Naive thymus-derived CD4-positive, alpha-beta T cell (primary cell): ENCODE data around the gene TNFSF13. TPM values are rescaled to one million over a fixed set of nuclear protein-coding genes. Genes with fewer than 3 reads are reported as not detected.

Experiments used
- ATAC-seq: fragments of 150-1000 bp; cut with Tn5 transposase; 2 replicates; pipeline ENCODE4 v1.10.0; 2021; ENCODE audit warnings: mild to moderate bottlenecking, moderate library complexity
- CTCF ChIA-PET: fragments of 350-600 bp; sonication (Branson Sonifier 250); formaldehyde crosslinking; loops from one replicate; lab custom pipeline; 2021; ENCODE audit warnings: antibody characterized with exemption; lab: Charles Lee
- POLR2A ChIA-PET: fragments of 350-600 bp; sonication (Branson Sonifier 250); formaldehyde crosslinking; loops from one replicate; lab custom pipeline; 2021; ENCODE audit warnings: antibody characterized with exemption, inconsistent platforms; lab: Charles Lee
- DNase-seq, 9 donors: peaks; one replicate each; pipeline versions ENCODE4 v3.0.0 to v3.0.0-alpha.2; 2020 to 2022; ENCODE audit warnings: mixed read lengths in 1 of 9
- H3K27ac ChIP-seq: one replicate; pipeline ENCODE4 v1.7.0; 2013; ENCODE audit warnings: mild to moderate bottlenecking, low read depth, low read length, moderate library complexity
- H3K27me3 ChIP-seq, 2 donors: one replicate each; pipeline ENCODE4 v1.7.0; 2013; ENCODE audit warnings: low read length in 2 of 2, mild to moderate bottlenecking in 2 of 2, moderate library complexity in 2 of 2; ENCODE audit not compliant: control insufficient read depth in 2 of 2, insufficient read depth in 2 of 2
- H3K36me3 ChIP-seq, 3 experiments: 1 replicate in 2 of 3; 2 replicates in 1 of 3; pipeline ENCODE4 v1.7.0; 2013; ENCODE audit warnings: low read length in 3 of 3, mild to moderate bottlenecking in 3 of 3, moderate library complexity in 1 of 3; ENCODE audit not compliant: insufficient read depth in 3 of 3, control insufficient read depth in 2 of 3
- H3K4me1 ChIP-seq, 2 donors: one replicate each; pipeline ENCODE4 v1.7.0; 2013; ENCODE audit warnings: low read length in 2 of 2, mild to moderate bottlenecking in 2 of 2, moderate library complexity in 1 of 2; ENCODE audit not compliant: control insufficient read depth in 2 of 2, insufficient read depth in 2 of 2
- H3K4me3 ChIP-seq: 2 replicates; pipeline ENCODE4 v1.7.0; 2013; ENCODE audit warnings: mild to moderate bottlenecking, low read length
- H3K9me3 ChIP-seq, 3 experiments: 1 replicate in 2 of 3; 2 replicates in 1 of 3; pipeline ENCODE4 v1.7.0; 2013; ENCODE audit warnings: low read length in 3 of 3; ENCODE audit not compliant: control insufficient read depth in 2 of 3
- H3K27ac Mint-ChIP-seq, 9 donors: one replicate each; pipeline ENCODE4 v1.8.0; 2020 to 2022; ENCODE audit warnings: mixed read lengths in 9 of 9, mild to moderate bottlenecking in 8 of 9, moderate library complexity in 5 of 9, inconsistent platforms in 2 of 9
- H3K27me3 Mint-ChIP-seq, 5 donors: one replicate each; pipeline ENCODE4 v1.8.0; 2021 to 2022; ENCODE audit warnings: mixed read lengths in 5 of 5, mild to moderate bottlenecking in 1 of 5
- H3K36me3 Mint-ChIP-seq, 5 donors: one replicate each; pipeline ENCODE4 v1.8.0; 2020 to 2022; ENCODE audit warnings: mixed read lengths in 5 of 5, mild to moderate bottlenecking in 3 of 5, inconsistent platforms in 1 of 5
- H3K4me1 Mint-ChIP-seq, 7 donors: one replicate each; pipeline ENCODE4 v1.8.0; 2020 to 2022; ENCODE audit warnings: mixed read lengths in 7 of 7, mild to moderate bottlenecking in 3 of 7, inconsistent platforms in 1 of 7
- H3K4me3 Mint-ChIP-seq, 10 donors: one replicate each; pipeline ENCODE4 v1.8.0; 2020 to 2022; ENCODE audit warnings: mild to moderate bottlenecking in 10 of 10, mixed read lengths in 10 of 10, moderate library complexity in 6 of 10, inconsistent platforms in 2 of 10
- H3K9me3 Mint-ChIP-seq, 11 donors: one replicate each; pipeline ENCODE4 v1.8.0; 2020 to 2022; ENCODE audit warnings: mixed read lengths in 11 of 11, mild to moderate bottlenecking in 4 of 11, inconsistent platforms in 1 of 11, moderate library complexity in 1 of 11
- intact Hi-C, 2 donors: fragments of 100-400 bp; cut with micrococcal nuclease; formaldehyde crosslinking; loops; one replicate each; pipeline ENCODE4 v1.15.1; 2023
- polyA plus RNA-seq, 2 donors: library from polyadenylated mRNA; unstranded; fragments of 300-500 nt; fragmentation: Illumina TruSeq; gene quantifications; one replicate each; pipeline ENCODE4 v1.2.3, GENCODE V29; 2021
- total RNA-seq, 6 experiments: library from RNA in 5 of 6; stranded (reverse) in 5 of 6; gene quantifications; 1 replicate in 5 of 6; 2 replicates in 1 of 6; pipeline ENCODE4 v1.2.3 and lab custom pipeline; 2021 to 2026

The TNFSF13 gene
- total and polyA plus RNA-seq, 7 experiments from 2014 or later, result 1.1 to 45.6 (median 3.2) TPM

GRCh38 chr17:7530023-7530900 is 28.3 kb upstream of the TNFSF13 start:
- CTCF ChIA-PET, result interaction anchor here (0.6 to 1.1 kb wide), 4 partner anchors 8 to 156 kb away, joined by 3 read pairs; no protein-coding TSS in a partner anchor
- Mint-ChIP-seq H3K27ac (no peak overlapping the region), H3K27me3 (peaks cover 0 to 6% (median 0%) of the 10 kb centered on the region in 5 donors), H3K4me3 (no peak overlapping the region), H3K9me3 (peaks cover 0 to 33% (median 11%) of the 10 kb centered on the region in 11 donors), H3K36me3 (peaks cover 0 to 7% (median 5%) of the 10 kb centered on the region in 5 donors), H3K4me1 (no peaks in the 10 kb centered on the region)
- intact Hi-C loops, result no loop called here
- no peak for DNase-seq
- Histone ChIP-seq H3K9me3 (no peaks in the 10 kb centered on the region), H3K27me3 (no peaks in the 10 kb centered on the region), H3K4me1 (no peaks in the 10 kb centered on the region), H3K27ac (no peak overlapping the region), H3K4me3 (no peak overlapping the region), H3K36me3 (no peaks in the 10 kb centered on the region)
- POLR2A ChIA-PET, result no interaction called here
- no peak for ATAC-seq

- CTCF ChIA-PET, result no interaction called here
- no peak overlapping the region for H3K27ac Mint-ChIP-seq
- H3K36me3 Mint-ChIP-seq, result peaks cover 0 to 2% (median 0%) of the 10 kb centered on the region in 5 donors
- peaks cover 0 to 2% (median 0%) of the 10 kb centered on the region in 7 donors for H3K4me1 Mint-ChIP-seq
- Histone ChIP-seq H3K36me3 (no peaks in the 10 kb centered on the region), H3K27me3 (no peaks in the 10 kb centered on the region), H3K9me3 (peaks cover 0 to 4% (median 0%) of the 10 kb centered on the region in 3 experiments), H3K27ac (no peak overlapping the region), H3K4me1 (no peaks in the 10 kb centered on the region), H3K4me3 (no peak overlapping the region)
- intact Hi-C loops, result no loop called here
- DNase-seq, result no peak
- POLR2A ChIA-PET, result no interaction called here
- peaks cover 0 to 6% (median 0%) of the 10 kb centered on the region in 5 donors for H3K27me3 Mint-ChIP-seq
- no peak overlapping the region for H3K4me3 Mint-ChIP-seq
- peaks cover 0 to 10% (median 0%) of the 10 kb centered on the region in 11 donors for H3K9me3 Mint-ChIP-seq
- no peak for ATAC-seq
These were observed 20.5 kb upstream of the TNFSF13 start for GRCh38 chr17:7538050-7538449.

GRCh38 chr17:7538891-7539545 is 19.5 kb upstream of the TNFSF13 start:
- Histone ChIP-seq H3K4me1 (no peaks in the 10 kb centered on the region), H3K36me3 (no peaks in the 10 kb centered on the region), H3K4me3 (no peak overlapping the region), H3K9me3 (peaks cover 0 to 4% (median 0%) of the 10 kb centered on the region in 3 experiments), H3K27me3 (no peaks in the 10 kb centered on the region), H3K27ac (no peak overlapping the region)
- POLR2A ChIA-PET, result interaction anchor here (1.2 kb wide), 1 partner anchor 11 kb away, joined by 4 read pairs; no protein-coding TSS in a partner anchor
- Mint-ChIP-seq H3K9me3 (peaks cover 0 to 10% (median 0%) of the 10 kb centered on the region in 11 donors), H3K36me3 (peaks cover 0 to 2% (median 0%) of the 10 kb centered on the region in 5 donors), H3K4me3 (no peak overlapping the region), H3K27me3 (peaks cover 0 to 11% (median 0%) of the 10 kb centered on the region in 5 donors), H3K27ac (no peak overlapping the region), H3K4me1 (peaks cover 0 to 4% (median 0%) of the 10 kb centered on the region in 7 donors)
- CTCF ChIA-PET, result interaction anchor here (0.6 kb wide), 1 partner anchor 76 kb away, joined by 6 read pairs; no protein-coding TSS in a partner anchor
- ATAC-seq (no peak), DNase-seq (no peak)
- intact Hi-C loops, result no loop called here

- ATAC-seq (no peak), DNase-seq (no peak)
- Mint-ChIP-seq H3K27ac (peak overlapping the region in 1 of 9 donors; percentile 66), H3K9me3 (peaks cover 0 to 10% (median 0%) of the 10 kb centered on the region in 11 donors), H3K4me3 (no peak overlapping the region), H3K27me3 (peaks cover 0 to 10% (median 0%) of the 10 kb centered on the region in 5 donors), H3K4me1 (peaks cover 0 to 4% (median 0%) of the 10 kb centered on the region in 7 donors), H3K36me3 (peaks cover 0 to 2% (median 0%) of the 10 kb centered on the region in 5 donors)
- Histone ChIP-seq H3K9me3 (peaks cover 0 to 4% (median 0%) of the 10 kb centered on the region in 3 experiments), H3K27me3 (no peaks in the 10 kb centered on the region), H3K4me1 (no peaks in the 10 kb centered on the region), H3K27ac (no peak overlapping the region), H3K36me3 (no peaks in the 10 kb centered on the region), H3K4me3 (no peak overlapping the region)
- CTCF ChIA-PET, result interaction anchor here (1.3 kb wide), 1 partner anchor 24 kb away, joined by 3 read pairs; no protein-coding TSS in a partner anchor
- POLR2A ChIA-PET, result interaction anchor here (0.6 to 0.7 kb wide), 2 partner anchors 126 to 165 kb away, joined by 3 read pairs; no protein-coding TSS in a partner anchor
- intact Hi-C loops, result no loop called here
These were observed 17.4 kb upstream of the TNFSF13 start for GRCh38 chr17:7541074-7541621.

DNA sequence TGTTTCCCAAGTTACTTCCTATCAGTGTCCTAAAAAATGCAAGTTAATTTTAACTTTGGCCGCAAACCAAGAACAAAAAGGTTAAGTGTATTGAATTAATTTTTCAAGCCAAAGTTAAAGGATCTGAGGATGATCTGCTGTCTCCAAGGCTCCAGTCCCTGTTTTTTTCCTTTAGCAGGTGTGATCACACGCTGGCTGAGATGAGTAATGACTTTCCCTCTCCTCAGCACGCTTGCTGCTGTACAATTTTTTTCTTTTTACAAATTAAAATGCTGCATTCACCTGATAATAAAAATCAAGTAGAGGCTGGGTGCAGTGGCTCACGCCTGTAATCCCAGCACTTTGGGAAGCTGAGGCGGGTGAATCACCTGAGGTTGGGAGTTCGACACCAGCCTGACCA is 13.6 kb upstream of the TNFSF13 start:
- Mint-ChIP-seq H3K36me3 (peaks cover 0 to 7% (median 0%) of the 10 kb centered on the region in 5 donors), H3K4me1 (peaks cover 11 to 25% (median 20%) of the 10 kb centered on the region in 7 donors), H3K27ac (no peak overlapping the region), H3K27me3 (peaks cover 0 to 10% (median 0%) of the 10 kb centered on the region in 5 donors), H3K4me3 (no peak overlapping the region), H3K9me3 (no peaks in the 10 kb centered on the region)
- H3K36me3 ChIP-seq, result no peaks in the 10 kb centered on the region
- H3K27me3 ChIP-seq, result no peaks in the 10 kb centered on the region
- ChIA-PET CTCF (interaction anchor here (0.7 to 2.3 kb wide), 2 partner anchors 16 to 103 kb away, joined by 3 to 14 read pairs; partner anchors contain the start of gene SENP3), POLR2A (no interaction called here)
- DNase-seq (no peak), ATAC-seq (no peak)
- H3K27ac ChIP-seq, result no peak overlapping the region
- intact Hi-C loops, result loop anchor here in 1 of 2 donors (5.0 kb wide), 1 partner anchor 33 kb away; no protein-coding TSS in a partner anchor
- no peaks in the 10 kb centered on the region for H3K9me3 ChIP-seq
- H3K4me3 ChIP-seq, result no peak overlapping the region
- H3K4me1 ChIP-seq, result peaks cover 4 to 7% of the 10 kb centered on the region in 2 donors
